Measurements from ENCODE around the gene COL3A1.

Gene COL3A1

GRCh38 chr2:189018631-189019030 lies 44.5 kb downstream of the COL3A1 start:
- DNase-seq = no peak

- no peak for DNase-seq
Measured at GRCh38 chr2:189020179-189020578, 46.0 kb downstream of the COL3A1 start.

- no peak for DNase-seq
Measured at GRCh38 chr2:189022053-189022481, 47.9 kb downstream of the COL3A1 start.

GRCh38 chr2:189022492-189022891 lies 48.3 kb downstream of the COL3A1 start:
- no peak for DNase-seq

- no peak for DNase-seq
Measured at GRCh38 chr2:189024901-189025618, 50.9 kb downstream of the COL3A1 start.

- DNase-seq = no peak
Measured at GRCh38 chr2:189037518-189037917, 63.3 kb downstream of the COL3A1 start.

- no peak for DNase-seq
Measured at GRCh38 chr2:189045836-189046235, 71.7 kb downstream of the COL3A1 start.

- no peak for DNase-seq
Measured at GRCh38 chr2:189046320-189046719, 72.1 kb downstream of the COL3A1 start.

- no peak for DNase-seq
Measured at GRCh38 chr2:189047171-189047888, 73.2 kb downstream of the COL3A1 start.

GRCh38 chr2:189048189-189048588 lies 74.0 kb downstream of the COL3A1 start:
- no peak for DNase-seq

- no peak for DNase-seq
Measured at GRCh38 chr2:189049709-189050164, 75.6 kb downstream of the COL3A1 start.

- no peak for DNase-seq
Measured at GRCh38 chr2:189050165-189050712, 76.1 kb downstream of the COL3A1 start.

GRCh38 chr2:189056200-189057106 lies 82.3 kb downstream of the COL3A1 start:
- DNase-seq = no peak

GRCh38 chr2:189057316-189057715 lies 83.1 kb downstream of the COL3A1 start:
- no peak for DNase-seq

- no peak for DNase-seq
Measured at GRCh38 chr2:189060096-189060642, 86.0 kb downstream of the COL3A1 start.

Measured in activated CD4-positive, alpha-beta T cell treated with anti-CD3 and anti-CD28 coated beads, Interleukin-2, amount 50 U/mL, for 48 hours (primary cell).